ENCODE results near the gene ACVR1B.

GRCh38 chr12:51959921-51960320 is 8.4 kb downstream of the ACVR1B start:
- TF ChIP-seq SP1 (IDR thresholded peaks at IDR 0.05) (no peak), RXRA (IDR thresholded peaks at IDR 0.05) (no peak), CTCF (IDR thresholded peaks at IDR 0.05; ENCODE audit: low read depth, low read length, missing input control) (no peak), ATF3 (IDR thresholded peaks at IDR 0.05) (no peak), RAD21 (IDR thresholded peaks at IDR 0.05) (no peak), TAF1 (conservative IDR thresholded peaks at IDR 0.05) (no peak), JUND (IDR thresholded peaks at IDR 0.05) (no peak), YY1 (IDR thresholded peaks at IDR 0.05) (no peak), HNF4G (IDR thresholded peaks at IDR 0.05) (no peak), ZBTB33 (IDR thresholded peaks at IDR 0.05) (no peak), FOXA2 (IDR thresholded peaks at IDR 0.05) (no peak)
- TF ChIP-seq, protein P1, sequence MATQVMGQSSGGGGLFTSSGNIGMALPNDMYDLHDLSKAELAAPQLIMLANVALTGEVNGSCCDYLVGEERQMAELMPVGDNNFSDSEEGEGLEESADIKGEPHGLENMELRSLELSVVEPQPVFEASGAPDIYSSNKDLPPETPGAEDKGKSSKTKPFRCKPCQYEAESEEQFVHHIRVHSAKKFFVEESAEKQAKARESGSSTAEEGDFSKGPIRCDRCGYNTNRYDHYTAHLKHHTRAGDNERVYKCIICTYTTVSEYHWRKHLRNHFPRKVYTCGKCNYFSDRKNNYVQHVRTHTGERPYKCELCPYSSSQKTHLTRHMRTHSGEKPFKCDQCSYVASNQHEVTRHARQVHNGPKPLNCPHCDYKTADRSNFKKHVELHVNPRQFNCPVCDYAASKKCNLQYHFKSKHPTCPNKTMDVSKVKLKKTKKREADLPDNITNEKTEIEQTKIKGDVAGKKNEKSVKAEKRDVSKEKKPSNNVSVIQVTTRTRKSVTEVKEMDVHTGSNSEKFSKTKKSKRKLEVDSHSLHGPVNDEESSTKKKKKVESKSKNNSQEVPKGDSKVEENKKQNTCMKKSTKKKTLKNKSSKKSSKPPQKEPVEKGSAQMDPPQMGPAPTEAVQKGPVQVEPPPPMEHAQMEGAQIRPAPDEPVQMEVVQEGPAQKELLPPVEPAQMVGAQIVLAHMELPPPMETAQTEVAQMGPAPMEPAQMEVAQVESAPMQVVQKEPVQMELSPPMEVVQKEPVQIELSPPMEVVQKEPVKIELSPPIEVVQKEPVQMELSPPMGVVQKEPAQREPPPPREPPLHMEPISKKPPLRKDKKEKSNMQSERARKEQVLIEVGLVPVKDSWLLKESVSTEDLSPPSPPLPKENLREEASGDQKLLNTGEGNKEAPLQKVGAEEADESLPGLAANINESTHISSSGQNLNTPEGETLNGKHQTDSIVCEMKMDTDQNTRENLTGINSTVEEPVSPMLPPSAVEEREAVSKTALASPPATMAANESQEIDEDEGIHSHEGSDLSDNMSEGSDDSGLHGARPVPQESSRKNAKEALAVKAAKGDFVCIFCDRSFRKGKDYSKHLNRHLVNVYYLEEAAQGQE (IDR thresholded peaks at IDR 0.05), result no peak
- TF ChIP-seq, protein P2, sequence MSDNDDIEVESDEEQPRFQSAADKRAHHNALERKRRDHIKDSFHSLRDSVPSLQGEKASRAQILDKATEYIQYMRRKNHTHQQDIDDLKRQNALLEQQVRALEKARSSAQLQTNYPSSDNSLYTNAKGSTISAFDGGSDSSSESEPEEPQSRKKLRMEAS (IDR thresholded peaks at IDR 0.05), result no peak

Measured in liver (tissue), 3 donors.